KG1 (cell line): ENCODE measurements around the gene CPNE2.
A peak's percentile ranks its signal among the peaks of the same experiment; 100 is the strongest.

Source experiments
- DNase-seq: peaks from one replicate; lab custom pipeline; 2025; lab: John Stamatoyannopoulos, UW

The CPNE2 gene

DNA sequence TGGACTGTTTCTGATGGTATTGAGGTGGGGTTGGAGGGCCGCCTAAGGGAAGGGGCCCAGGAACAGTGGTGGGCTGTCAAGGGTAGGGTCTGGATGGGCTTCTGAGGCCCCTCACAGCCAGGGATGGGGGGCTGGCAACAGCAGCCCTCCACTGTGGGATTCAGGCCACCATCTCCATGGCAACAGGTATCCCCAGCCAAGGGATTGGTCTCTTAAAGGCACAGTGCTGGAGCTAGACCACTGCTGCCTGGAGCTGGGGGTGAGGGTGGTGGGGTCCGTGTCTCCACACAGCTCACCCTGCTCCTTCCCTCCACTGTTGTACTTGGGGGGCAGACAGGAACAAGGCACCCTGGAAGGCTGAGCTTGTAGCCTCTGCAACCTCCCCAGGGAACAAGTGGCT lies 51.6 kb downstream of the CPNE2 start:
- DNase-seq: no peak

DNA sequence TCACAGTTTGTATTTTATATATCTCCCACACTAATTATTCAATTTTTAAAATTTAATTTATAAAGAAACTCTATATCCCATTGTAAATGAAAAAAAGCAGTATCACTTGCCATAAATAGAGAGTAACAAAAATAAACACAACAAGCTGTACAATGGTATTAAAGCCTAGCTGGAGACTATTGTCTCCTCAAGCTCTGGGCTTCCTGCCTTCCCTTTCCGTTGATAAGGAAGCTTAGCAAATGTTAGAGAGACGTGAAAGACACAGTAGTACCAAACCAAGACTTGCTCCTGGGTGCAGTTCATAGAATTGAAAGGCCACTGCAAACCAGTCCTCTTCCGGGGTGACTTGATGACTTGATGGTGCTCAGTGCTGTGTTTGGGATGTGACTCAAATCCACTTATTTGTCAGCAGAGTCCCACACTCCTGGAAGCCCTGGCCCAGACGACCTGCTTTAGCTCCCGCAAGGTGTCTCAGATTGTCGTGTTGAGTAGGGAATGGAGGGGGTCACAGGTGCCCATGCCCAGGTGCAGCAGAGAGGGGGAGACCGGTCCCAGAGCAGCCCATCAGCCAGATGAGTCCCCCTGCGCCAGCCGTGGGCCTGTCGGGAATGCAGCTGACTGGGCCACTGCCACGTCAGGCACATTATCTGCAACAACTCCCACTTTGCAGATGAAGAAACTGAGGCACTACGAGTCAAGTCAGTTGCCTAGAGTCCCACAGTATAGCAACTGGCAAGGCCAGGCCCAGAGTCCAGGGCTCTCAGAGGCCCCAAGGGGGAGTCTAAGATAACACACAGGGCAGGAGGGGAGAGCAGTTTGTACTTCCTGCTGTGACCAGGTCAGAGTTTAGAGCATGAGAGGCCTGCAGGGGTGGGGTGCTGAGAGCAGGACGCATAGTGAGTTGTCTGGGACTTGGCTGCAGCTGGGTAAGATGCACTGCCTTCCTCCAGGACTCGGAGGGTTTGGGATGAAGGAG lies 53.0 kb downstream of the CPNE2 start:
- no peak for DNase-seq

GRCh38 chr16:57146040-57146647 lies 53.8 kb downstream of the CPNE2 start:
- no peak for DNase-seq

- DNase-seq: no peak
These were observed 54.4 kb downstream of the CPNE2 start for GRCh38 chr16:57146735-57147134.

DNA sequence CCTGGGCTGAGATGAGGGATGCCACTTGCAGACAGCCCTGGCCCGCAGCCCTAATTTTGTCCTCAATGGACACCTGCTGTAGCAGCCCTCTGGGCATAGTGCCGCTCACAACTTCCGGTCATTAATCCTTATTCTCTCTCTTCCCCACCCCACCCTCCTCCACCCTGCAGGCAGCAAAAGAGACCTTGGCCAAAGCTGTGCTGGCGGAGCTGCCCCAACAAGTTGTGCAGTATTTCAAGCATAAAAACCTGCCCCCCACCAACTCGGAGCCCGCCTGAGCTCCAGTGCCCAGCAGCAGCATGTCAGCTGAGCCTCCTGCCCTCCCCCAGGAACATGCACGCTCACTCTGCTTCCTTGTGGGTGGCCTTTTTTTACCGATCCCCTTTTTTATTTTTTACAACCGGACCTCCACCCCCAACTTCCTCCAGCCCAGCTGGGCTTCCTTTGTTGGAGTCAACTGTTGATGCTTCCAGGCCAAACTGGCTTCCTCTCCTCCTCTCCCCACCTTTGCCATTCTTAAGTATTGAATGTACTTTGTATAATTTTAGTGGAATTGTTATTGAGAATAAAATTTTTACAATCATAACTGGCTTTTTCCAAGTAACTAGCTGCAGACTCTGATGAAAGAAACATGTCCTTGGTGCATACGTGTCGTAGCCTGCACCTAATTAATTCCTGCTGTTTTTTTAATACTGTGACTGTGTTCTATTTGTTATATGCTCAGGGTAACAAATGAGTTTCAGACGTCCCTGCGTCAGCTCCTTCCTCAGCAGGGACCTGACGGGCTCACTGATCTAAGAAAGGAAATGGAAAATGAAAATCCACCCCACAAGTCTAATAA lies 55.2 kb downstream of the CPNE2 start:
- DNase-seq: peak; percentile 85

DNA sequence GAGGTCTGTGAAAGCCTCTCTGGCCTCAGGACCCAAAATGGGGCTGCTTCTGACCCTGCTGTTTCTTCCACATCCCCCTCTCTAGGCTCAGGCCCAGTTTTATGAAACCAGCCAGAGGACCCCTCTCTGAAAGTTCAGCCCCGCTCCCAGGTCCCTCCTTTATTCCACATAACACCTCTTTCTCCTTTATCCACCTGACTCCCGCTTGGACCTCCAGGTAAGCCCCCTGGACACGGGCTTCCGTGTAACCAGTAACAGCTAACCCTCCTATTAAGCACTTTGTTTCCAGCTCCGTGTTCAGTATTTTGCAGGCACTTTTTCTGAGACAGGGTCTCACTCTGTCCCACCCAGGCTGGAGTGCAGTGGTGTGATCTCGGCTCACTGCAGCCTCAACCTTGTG lies 56.1 kb downstream of the CPNE2 start:
- no peak for DNase-seq

DNA sequence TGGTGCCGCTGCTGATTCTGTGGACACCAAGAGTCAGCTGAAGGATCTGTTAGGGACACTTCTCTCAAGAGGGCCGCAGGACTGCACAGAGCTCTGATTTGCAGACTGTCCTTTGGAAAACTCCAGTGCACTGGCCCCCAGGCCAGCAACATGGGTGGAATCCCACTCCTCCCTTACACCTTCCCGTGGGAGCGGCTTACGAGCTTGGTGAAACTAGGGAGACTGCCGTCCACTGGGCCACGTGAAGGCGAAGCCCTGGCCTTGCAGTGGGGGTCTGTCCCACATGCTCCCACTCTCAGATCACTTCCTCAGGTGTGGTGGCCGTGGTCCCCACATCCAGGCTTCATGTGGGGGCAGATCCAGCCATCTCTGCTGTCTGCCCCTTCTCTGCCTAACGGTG lies 57.0 kb downstream of the CPNE2 start:
- no peak for DNase-seq

- DNase-seq: no peak
These were observed 58.4 kb downstream of the CPNE2 start for GRCh38 chr16:57150682-57151330.

GRCh38 chr16:57151369-57151768 lies 59.0 kb downstream of the CPNE2 start:
- no peak for DNase-seq

DNA sequence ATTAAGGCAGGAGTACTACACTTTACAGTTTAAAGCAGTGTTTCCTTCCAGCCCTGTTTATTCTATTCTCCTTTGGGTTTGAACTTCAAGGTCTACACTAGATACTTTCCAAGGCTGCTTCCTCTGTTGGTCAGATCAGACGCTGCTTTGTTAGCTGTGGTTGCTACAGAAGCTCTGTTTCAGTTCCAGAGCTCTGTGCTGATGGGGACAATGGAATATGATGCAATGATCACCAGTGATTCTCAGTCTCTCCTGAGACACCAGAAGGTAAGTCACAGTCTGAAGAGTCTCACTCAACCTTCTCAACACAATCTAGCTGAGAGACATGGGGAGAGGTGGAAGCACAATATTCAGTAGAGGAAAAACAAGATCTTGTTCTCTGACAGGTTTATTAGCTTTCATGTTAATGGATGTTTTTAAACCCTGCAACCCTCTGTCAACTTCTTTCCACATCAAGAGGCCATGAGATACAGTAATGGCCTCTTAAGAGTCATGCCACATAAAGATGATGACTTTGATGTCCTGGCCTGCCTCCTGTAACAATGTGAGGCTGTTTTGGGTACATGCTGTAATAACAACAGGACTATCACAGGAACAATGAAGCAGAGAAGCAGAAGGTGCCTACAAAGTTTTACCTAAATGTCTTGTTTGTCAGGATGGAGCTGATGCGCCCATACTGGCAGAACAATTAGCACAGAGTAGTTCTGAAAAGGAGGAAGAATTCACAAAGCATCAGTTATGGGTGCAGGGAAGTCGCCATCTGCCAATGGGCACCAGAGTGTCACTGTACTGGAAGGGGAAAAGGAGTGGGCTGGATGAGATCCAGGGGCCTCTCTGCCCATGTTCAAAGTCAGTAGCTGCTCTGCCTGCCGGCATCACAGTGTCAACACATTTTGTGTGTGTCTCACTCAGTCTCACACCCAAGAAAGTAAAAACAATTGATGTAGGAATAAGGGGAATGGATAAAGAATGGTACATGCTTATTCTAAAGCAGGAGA lies 60.0 kb downstream of the CPNE2 start:
- DNase-seq: no peak

DNA sequence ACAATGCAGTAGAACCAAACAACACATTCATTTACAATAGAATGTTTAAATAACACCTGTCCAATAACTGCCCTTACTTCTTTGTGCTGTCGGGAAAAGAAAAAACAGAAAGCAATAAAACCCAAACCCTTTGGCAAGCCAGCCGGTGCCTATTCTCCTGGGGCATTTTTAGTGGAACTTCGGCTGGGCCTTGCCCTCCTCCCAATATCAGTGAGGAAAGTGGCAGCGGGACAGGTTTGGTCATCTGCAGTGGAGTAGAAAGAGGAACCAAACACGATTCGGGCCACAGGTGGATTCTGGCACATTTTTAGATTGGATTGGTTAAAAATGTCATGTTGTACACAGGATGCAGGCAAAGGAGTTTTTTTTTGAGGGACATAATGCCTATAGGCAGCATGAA lies 61.5 kb downstream of the CPNE2 start:
- no peak for DNase-seq

GRCh38 chr16:57155702-57156350 lies 63.4 kb downstream of the CPNE2 start:
- DNase-seq: no peak

DNA sequence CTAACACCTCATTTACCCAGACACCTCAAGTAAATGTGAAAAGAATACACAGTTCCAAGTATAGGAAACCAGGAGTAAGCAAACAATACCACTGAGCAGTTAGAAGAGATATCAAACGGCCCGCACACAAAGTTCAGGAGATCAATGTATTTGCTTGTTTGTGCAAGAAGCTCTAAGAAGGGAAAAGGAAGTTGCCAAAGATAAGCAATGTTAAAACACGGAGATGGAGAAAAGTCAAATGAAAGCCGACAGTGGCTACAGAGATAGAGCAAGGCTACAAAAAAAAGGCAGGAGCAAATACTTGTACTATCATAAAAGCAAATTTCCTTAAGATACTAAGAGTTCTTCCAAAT lies 63.9 kb downstream of the CPNE2 start:
- DNase-seq: no peak

- no peak for DNase-seq
These were observed 65.2 kb downstream of the CPNE2 start for GRCh38 chr16:57157533-57157932.

DNA sequence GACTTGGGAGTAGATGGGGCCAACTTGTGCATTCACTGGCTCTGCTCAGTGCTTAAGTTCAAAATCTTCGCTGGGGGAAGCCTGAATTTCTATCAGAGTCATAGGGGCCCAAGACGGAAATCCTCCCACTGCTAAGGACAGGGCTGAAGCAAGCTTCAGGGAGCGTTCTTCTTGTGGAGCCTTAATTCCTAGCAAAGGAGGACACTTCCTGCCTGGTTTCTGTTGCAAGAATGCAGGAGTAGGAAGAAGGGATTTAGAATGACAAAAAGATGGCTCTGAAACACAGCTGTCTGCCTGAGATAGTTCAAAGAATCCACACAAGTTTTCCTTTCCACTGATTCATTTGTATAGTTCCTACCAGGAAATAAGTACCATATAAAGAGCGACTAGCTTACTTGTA lies 67.1 kb downstream of the CPNE2 start:
- no peak for DNase-seq

DNA sequence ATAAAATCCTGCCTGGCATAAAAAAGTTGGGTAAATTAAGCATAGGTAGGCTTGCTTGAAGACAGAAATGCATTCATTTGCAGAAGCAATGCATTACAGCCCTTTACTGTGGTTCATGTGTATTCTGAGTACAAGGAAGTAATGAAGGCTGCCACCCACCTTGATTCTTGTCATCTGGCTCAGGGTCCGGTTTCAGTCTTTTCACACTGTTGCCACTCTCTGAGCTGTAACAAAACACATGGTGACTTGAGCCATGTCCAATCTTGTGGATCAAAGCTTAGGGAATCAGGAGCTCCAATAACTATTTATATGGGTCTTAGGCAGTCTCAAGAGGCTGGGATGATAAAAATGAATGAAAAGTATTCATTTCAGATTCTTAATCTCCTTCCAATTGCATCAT lies 71.5 kb downstream of the CPNE2 start:
- DNase-seq: no peak

DNA sequence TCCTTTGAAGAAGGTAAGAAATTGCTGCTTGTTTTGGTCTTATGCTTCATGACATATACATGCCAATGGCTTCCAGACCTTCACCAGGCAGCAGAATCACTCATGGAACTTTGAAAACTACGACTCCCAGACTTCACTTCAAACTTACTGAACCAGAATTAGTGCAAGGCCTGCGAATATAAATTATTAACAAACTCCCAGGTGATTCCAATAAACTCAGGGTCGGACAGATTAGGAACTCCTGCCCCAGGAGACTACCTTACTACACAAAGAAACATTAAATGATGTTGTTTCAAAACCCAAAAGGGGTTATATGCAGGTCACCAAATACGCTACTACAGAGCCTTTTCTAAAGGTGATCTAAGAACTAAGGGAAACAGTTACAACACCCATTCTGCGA lies 73.1 kb downstream of the CPNE2 start:
- DNase-seq: no peak

DNA sequence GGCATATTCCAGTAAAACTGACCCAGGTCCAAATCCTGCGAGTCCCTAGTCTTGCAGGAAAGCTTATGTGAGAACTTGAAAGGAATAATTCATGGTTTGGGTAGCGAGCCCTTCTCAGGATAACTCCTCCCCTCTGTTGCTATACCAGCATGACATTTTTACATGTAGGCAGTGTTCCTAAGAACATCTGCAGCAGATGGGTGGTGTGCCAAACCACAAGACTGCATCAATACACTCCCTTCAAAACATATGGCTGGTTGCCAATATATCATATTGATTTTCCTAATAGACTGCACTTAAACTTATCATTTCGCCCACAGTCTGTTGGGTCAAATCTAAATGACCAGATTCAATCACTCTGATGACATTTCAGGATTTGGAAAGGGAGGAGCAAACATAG lies 73.6 kb downstream of the CPNE2 start:
- DNase-seq: no peak

GRCh38 chr16:57166451-57166850 lies 74.1 kb downstream of the CPNE2 start:
- no peak for DNase-seq

GRCh38 chr16:57166951-57167350 lies 74.6 kb downstream of the CPNE2 start:
- DNase-seq: no peak
